ENCODE data around the gene DSG4. TPM values are rescaled to one million over a fixed set of nuclear protein-coding genes. Genes with fewer than 3 reads are reported as not detected.

The DSG4 gene
- total RNA-seq, 1 experiment from 2014 or later = 0.07 TPM

DNA sequence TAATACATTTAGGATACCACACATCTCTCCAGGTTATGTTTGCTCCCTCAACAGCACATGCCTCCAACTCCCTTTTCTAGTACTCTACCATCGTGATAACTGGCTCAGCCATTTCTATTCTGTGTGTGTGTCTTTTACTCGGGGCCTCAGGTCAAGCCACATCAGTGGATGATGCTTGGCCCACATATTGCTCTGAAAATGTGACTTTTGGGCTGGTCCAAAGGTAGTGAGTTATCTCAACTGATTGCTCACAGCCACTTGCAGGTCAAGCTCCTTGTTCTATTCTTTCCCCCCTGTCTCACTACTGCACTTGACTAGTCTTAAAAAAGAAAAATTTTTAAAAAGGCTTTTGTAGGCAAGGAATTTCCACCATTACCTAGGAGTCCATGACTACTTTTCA lies 5.5 kb downstream of the DSG4 start:
- Histone ChIP-seq H3K9me3 (ENCODE audit: control insufficient read depth in 1 of 2, insufficient read depth in 1 of 2, low read depth in 1 of 2, low read length in 2 of 2) (no peaks in the 10 kb centered on the region), H3K4me3 (replicated peaks in 1 of 2; ENCODE audit: low read depth in 1 of 2, low read length in 2 of 2) (no peak overlapping the region), H3K36me3 (ENCODE audit: control insufficient read depth in 1 of 2, insufficient read depth in 2 of 2, low read length in 2 of 2) (no peaks in the 10 kb centered on the region), H3K79me2 (ENCODE audit: insufficient read depth, low read length) (no peaks in the 10 kb centered on the region), H4K20me1 (ENCODE audit: insufficient read depth) (no peaks in the 10 kb centered on the region), H3K27me3 (ENCODE audit: insufficient read depth, low read length) (no peaks in the 10 kb centered on the region), H2AFZ (ENCODE audit: low read depth, low read length, poor library complexity, severe bottlenecking) (no peak overlapping the region), H3K27ac (ENCODE audit: low read depth, low read length) (no peak overlapping the region), H3K9ac (ENCODE audit: low read length) (no peak overlapping the region), H3K4me1 (ENCODE audit: control insufficient read depth in 1 of 2, insufficient read depth in 2 of 2, low read length in 2 of 2) (no peaks in the 10 kb centered on the region), H3K9me2 (ENCODE audit: insufficient read depth) (no peaks in the 10 kb centered on the region; the same call in 1 of the 2 replicates), H3K4me2 (ENCODE audit: low read length) (no peak overlapping the region)
- CTCF ChIA-PET = no interaction called here
- RAD21 ChIA-PET (ENCODE audit: low non-redundant PET in 1 of 2, low total read pairs in 2 of 2, uncharacterized antibody in 2 of 2, unreplicated experiment in 2 of 2) = no interaction called here
- DNase-seq (ENCODE audit: low read depth, low spot score) = no peak
- BruUV-seq (replicated peaks) = no TSS peak
- POLR2A ChIA-PET = no interaction called here
- TF ChIP-seq SP1 (IDR thresholded peaks at IDR 0.05; ENCODE audit: low read depth) = no peak
- TF ChIP-seq, protein P1, sequence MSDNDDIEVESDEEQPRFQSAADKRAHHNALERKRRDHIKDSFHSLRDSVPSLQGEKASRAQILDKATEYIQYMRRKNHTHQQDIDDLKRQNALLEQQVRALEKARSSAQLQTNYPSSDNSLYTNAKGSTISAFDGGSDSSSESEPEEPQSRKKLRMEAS (IDR thresholded peaks at IDR 0.05) = no peak
- TF ChIP-seq, protein P2, sequence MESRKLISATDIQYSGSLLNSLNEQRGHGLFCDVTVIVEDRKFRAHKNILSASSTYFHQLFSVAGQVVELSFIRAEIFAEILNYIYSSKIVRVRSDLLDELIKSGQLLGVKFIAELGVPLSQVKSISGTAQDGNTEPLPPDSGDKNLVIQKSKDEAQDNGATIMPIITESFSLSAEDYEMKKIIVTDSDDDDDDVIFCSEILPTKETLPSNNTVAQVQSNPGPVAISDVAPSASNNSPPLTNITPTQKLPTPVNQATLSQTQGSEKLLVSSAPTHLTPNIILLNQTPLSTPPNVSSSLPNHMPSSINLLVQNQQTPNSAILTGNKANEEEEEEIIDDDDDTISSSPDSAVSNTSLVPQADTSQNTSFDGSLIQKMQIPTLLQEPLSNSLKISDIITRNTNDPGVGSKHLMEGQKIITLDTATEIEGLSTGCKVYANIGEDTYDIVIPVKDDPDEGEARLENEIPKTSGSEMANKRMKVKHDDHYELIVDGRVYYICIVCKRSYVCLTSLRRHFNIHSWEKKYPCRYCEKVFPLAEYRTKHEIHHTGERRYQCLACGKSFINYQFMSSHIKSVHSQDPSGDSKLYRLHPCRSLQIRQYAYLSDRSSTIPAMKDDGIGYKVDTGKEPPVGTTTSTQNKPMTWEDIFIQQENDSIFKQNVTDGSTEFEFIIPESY (IDR thresholded peaks at IDR 0.05; ENCODE audit: extremely low read depth, insufficient replicate concordance, low read length) = no peak
- intact Hi-C loops (cut with micrococcal nuclease) = no loop called here
- no peak for ATAC-seq

DNA sequence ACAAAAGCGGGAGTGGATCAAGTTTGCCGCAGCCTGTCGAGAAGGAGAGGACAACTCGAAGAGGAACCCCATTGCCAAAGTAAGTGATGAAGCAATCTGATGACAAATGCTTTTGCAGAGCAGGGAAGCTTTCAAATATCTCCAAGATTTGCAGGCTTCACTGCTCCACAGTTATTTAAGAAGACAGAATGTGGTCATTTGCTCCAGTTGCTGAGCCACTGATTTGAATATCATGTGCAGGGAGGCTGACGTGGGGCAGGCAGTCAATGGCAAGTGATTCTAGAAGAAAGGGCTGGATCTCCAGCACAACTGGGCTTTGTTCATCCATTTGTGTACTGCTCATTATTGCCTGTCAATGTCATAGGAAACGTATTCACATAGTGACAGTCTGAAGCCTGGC lies 10.2 kb downstream of the DSG4 start:
- no peak overlapping the region for H2AFZ ChIP-seq (ENCODE audit: low read depth, low read length, poor library complexity, severe bottlenecking)
- BruUV-seq (replicated peaks) = no TSS peak
- H3K27ac ChIP-seq (ENCODE audit: low read depth, low read length) = no peak overlapping the region
- ChIA-PET POLR2A (no interaction called here), CTCF (no interaction called here), RAD21 (ENCODE audit: low non-redundant PET in 1 of 2, low total read pairs in 2 of 2, uncharacterized antibody in 2 of 2, unreplicated experiment in 2 of 2) (no interaction called here)
- H4K20me1 ChIP-seq (ENCODE audit: insufficient read depth) = no peaks in the 10 kb centered on the region
- no peaks in the 10 kb centered on the region for H3K9me3 ChIP-seq (ENCODE audit: control insufficient read depth in 1 of 2, insufficient read depth in 1 of 2, low read depth in 1 of 2, low read length in 2 of 2)
- no peaks in the 10 kb centered on the region for H3K36me3 ChIP-seq (ENCODE audit: control insufficient read depth in 1 of 2, insufficient read depth in 2 of 2, low read length in 2 of 2)
- H3K4me1 ChIP-seq (ENCODE audit: control insufficient read depth in 1 of 2, insufficient read depth in 2 of 2, low read length in 2 of 2) = no peaks in the 10 kb centered on the region
- intact Hi-C loops (cut with micrococcal nuclease) = no loop called here
- DNase-seq (ENCODE audit: low read depth, low spot score) (no peak), ATAC-seq (no peak)
- no peaks in the 10 kb centered on the region; the same call in 1 of the 2 replicates for H3K9me2 ChIP-seq (ENCODE audit: insufficient read depth)
- H3K4me3 ChIP-seq (replicated peaks in 1 of 2; ENCODE audit: low read depth in 1 of 2, low read length in 2 of 2) = no peak overlapping the region
- no peak overlapping the region for H3K9ac ChIP-seq (ENCODE audit: low read length)
- H3K4me2 ChIP-seq (ENCODE audit: low read length) = no peak overlapping the region
- no peaks in the 10 kb centered on the region for H3K27me3 ChIP-seq (ENCODE audit: insufficient read depth, low read length)
- no peaks in the 10 kb centered on the region for H3K79me2 ChIP-seq (ENCODE audit: insufficient read depth, low read length)
- TF ChIP-seq POLR2A (IDR thresholded peaks at IDR 0.05; ENCODE audit: borderline replicate concordance, extremely low read depth, insufficient read depth, insufficient read length) = no peak
- TF ChIP-seq FOSL1 (IDR thresholded peaks at IDR 0.05; ENCODE audit: low read depth) = no peak
- TF ChIP-seq YY1 (IDR thresholded peaks at IDR 0.05; ENCODE audit: extremely low read depth, insufficient replicate concordance, low read depth, low read length) = no peak
- no peak for TF ChIP-seq SIN3A (IDR thresholded peaks at IDR 0.05; ENCODE audit: low read depth)
- TF ChIP-seq RAD21 (IDR thresholded peaks at IDR 0.05; ENCODE audit: low read depth) = no peak
- TF ChIP-seq, protein P2 (IDR thresholded peaks at IDR 0.05; ENCODE audit: extremely low read depth, insufficient replicate concordance, low read length) = no peak
- no peak for TF ChIP-seq EZH2phosphoT487 (IDR thresholded peaks at IDR 0.05; ENCODE audit: borderline replicate concordance)
- TF ChIP-seq, protein P1 (IDR thresholded peaks at IDR 0.05) = no peak
- no peak for TF ChIP-seq ZNF274 (IDR thresholded peaks at IDR 0.05; ENCODE audit: low read depth, low read length)
- no peak for TF ChIP-seq TCF7L2 (IDR thresholded peaks at IDR 0.05; ENCODE audit: borderline replicate concordance, extremely low read depth, insufficient read depth, insufficient read length)
- TF ChIP-seq ELF1 (IDR thresholded peaks at IDR 0.05; ENCODE audit: borderline replicate concordance, low read depth) = no peak
- TF ChIP-seq SP1 (IDR thresholded peaks at IDR 0.05; ENCODE audit: low read depth) = no peak
- no peak for TF ChIP-seq CBX3 (IDR thresholded peaks at IDR 0.05; ENCODE audit: low read depth)
